WTC11 (cell line): ENCODE data around the gene CRAMP1. TPM values are rescaled to one million over a fixed set of nuclear protein-coding genes. Genes with fewer than 3 reads are reported as not detected.
"Not testable (repeated sequence)": the region's sequence is repeated elsewhere in the genome, so short reads cannot be mapped to it uniquely, and the experiment has no call there.

Source experiments
- ATAC-seq: fragments of 200-7000 bp; cut with Tn5 transposase; 2 replicates; pipeline ENCODE4 v1.10.0; 2021; ENCODE audit warnings: mild to moderate bottlenecking, moderate library complexity
- CTCF ChIA-PET: fragments of 300-600 bp; sonication (Branson Sonifier 250); formaldehyde crosslinking; loops from one replicate; lab custom pipeline; 2021; ENCODE audit warnings: antibody characterized with exemption; lab: Charles Lee
- POLR2A ChIA-PET: fragments of 350-600 bp; sonication (Branson Sonifier 250); formaldehyde crosslinking; loops from one replicate; lab custom pipeline; 2021; ENCODE audit warnings: antibody characterized with exemption; lab: Charles Lee
- DNase-seq: peaks from one replicate; pipeline ENCODE4 v3.0.0; 2021; ENCODE audit warnings: low spot score
- H3K27ac Mint-ChIP-seq: 2 replicates; pipeline ENCODE4 v1.8.0; 2021; ENCODE audit warnings: mixed read lengths
- H3K27me3 Mint-ChIP-seq: 2 replicates; pipeline ENCODE4 v1.8.0; 2021; ENCODE audit warnings: low read depth, mild to moderate bottlenecking, moderate library complexity, mixed read lengths
- H3K36me3 Mint-ChIP-seq: 2 replicates; pipeline ENCODE4 v1.8.0; 2021; ENCODE audit warnings: mixed read lengths
- H3K4me1 Mint-ChIP-seq: 2 replicates; pipeline ENCODE4 v1.8.0; 2022; ENCODE audit warnings: mixed read lengths
- H3K4me3 Mint-ChIP-seq: 2 replicates; pipeline ENCODE4 v1.8.0; 2021; ENCODE audit warnings: mild to moderate bottlenecking, moderate library complexity, mixed read lengths
- H3K9me3 Mint-ChIP-seq: 2 replicates; pipeline ENCODE4 v1.8.0; 2021; ENCODE audit warnings: mixed read lengths
- ARID4B ChIP-seq: sonication (generic); formaldehyde crosslinking; IDR thresholded peaks from 2 replicates; pipeline ENCODE4 v1.8.0; 2023; ENCODE audit warnings: missing genetic modification reagents, mild to moderate bottlenecking, borderline replicate concordance
- ESRRA ChIP-seq: sonication (generic); formaldehyde crosslinking; IDR thresholded peaks from 2 replicates; pipeline ENCODE4 v1.8.1; 2022; ENCODE audit warnings: mild to moderate bottlenecking, missing genetic modification reagents, borderline replicate concordance
- FOXJ3 ChIP-seq: sonication (generic); formaldehyde crosslinking; IDR thresholded peaks from 2 replicates; pipeline ENCODE4 v1.9.0; 2021; ENCODE audit warnings: missing genetic modification reagents, mild to moderate bottlenecking, borderline replicate concordance
- FOXP1 ChIP-seq: sonication (generic); formaldehyde crosslinking; IDR thresholded peaks from 2 replicates; pipeline ENCODE4 v1.8.0; 2022; ENCODE audit warnings: missing genetic modification reagents, mild to moderate bottlenecking, moderate library complexity, borderline replicate concordance
- FOXP4 ChIP-seq: sonication (generic); formaldehyde crosslinking; IDR thresholded peaks from 2 replicates; pipeline ENCODE4 v1.8.0; 2022; ENCODE audit warnings: mild to moderate bottlenecking, missing genetic modification reagents
- JAZF1 ChIP-seq: fragments of 250-450 bp; sonication (Bioruptor Pico); IDR thresholded peaks from 2 replicates; pipeline ENCODE4 v1.9.0; 2021; ENCODE audit warnings: moderate library complexity, mild to moderate bottlenecking, inconsistent platforms
- KAT7 ChIP-seq: sonication (generic); formaldehyde crosslinking; IDR thresholded peaks from 2 replicates; pipeline ENCODE4 v1.8.1; 2023; ENCODE audit warnings: missing genetic modification reagents, mild to moderate bottlenecking, borderline replicate concordance
- MXD4 ChIP-seq: fragments of 250-450 bp; sonication (Bioruptor Pico); IDR thresholded peaks from 2 replicates; pipeline ENCODE4 v1.8.0; 2021; ENCODE audit warnings: mild to moderate bottlenecking, moderate library complexity, borderline replicate concordance
- NFATC4 ChIP-seq: fragments of 250-450 bp; sonication (Bioruptor Pico); IDR thresholded peaks from 2 replicates; pipeline ENCODE4 v1.9.0; 2021; ENCODE audit warnings: mild to moderate bottlenecking
- SMAD3 ChIP-seq: sonication (generic); formaldehyde crosslinking; IDR thresholded peaks from 2 replicates; pipeline ENCODE4 v1.8.0; 2022; ENCODE audit warnings: missing genetic modification reagents, mild to moderate bottlenecking, borderline replicate concordance
- SMAD4 ChIP-seq: sonication (generic); formaldehyde crosslinking; IDR thresholded peaks from 2 replicates; pipeline ENCODE4 v1.8.0; 2022; ENCODE audit warnings: mild to moderate bottlenecking, missing genetic modification reagents
- TP53 ChIP-seq: sonication (generic); formaldehyde crosslinking; IDR thresholded peaks from 2 replicates; pipeline ENCODE4 v1.8.1; 2023; ENCODE audit warnings: mild to moderate bottlenecking, missing genetic modification reagents
- ZBTB21 ChIP-seq: sonication (generic); formaldehyde crosslinking; IDR thresholded peaks from 2 replicates; pipeline ENCODE4 v1.8.1; 2023; ENCODE audit warnings: mild to moderate bottlenecking, missing genetic modification reagents, borderline replicate concordance
- ZNF121 ChIP-seq: sonication (generic); formaldehyde crosslinking; IDR thresholded peaks from 2 replicates; pipeline ENCODE4 v1.8.0; 2023; ENCODE audit warnings: missing genetic modification reagents
- ZNF138 ChIP-seq: sonication (generic); formaldehyde crosslinking; conservative IDR thresholded peaks from 2 replicates; pipeline ENCODE4 v1.8.1; 2022; ENCODE audit warnings: mild to moderate bottlenecking, moderate library complexity, missing genetic modification reagents
- ZNF232 ChIP-seq: sonication (generic); formaldehyde crosslinking; IDR thresholded peaks from 2 replicates; pipeline ENCODE4 v1.8.0; 2022; ENCODE audit warnings: mild to moderate bottlenecking, missing genetic modification reagents
- ZNF423 ChIP-seq: fragments of 250-450 bp; sonication (Bioruptor Pico); IDR thresholded peaks from 2 replicates; pipeline ENCODE4 v2.1.2; 2022; ENCODE audit warnings: mild to moderate bottlenecking, moderate library complexity
- total RNA-seq: library from RNA; stranded (reverse); gene quantifications from 3 replicates; pipeline ENCODE4 v1.2.3, GENCODE V29; 2021
- TF ChIP-seq, protein P1 (sequence below): sonication (generic); formaldehyde crosslinking; IDR thresholded peaks from 2 replicates; pipeline ENCODE4 v1.8.0; 2022; ENCODE audit warnings: mild to moderate bottlenecking, missing genetic modification reagents
- TF ChIP-seq, protein P2 (sequence below): sonication (generic); formaldehyde crosslinking; IDR thresholded peaks from 2 replicates; pipeline ENCODE4 v1.8.0; 2023; ENCODE audit warnings: missing genetic modification reagents
- TF ChIP-seq, protein P3 (sequence below): sonication (generic); formaldehyde crosslinking; IDR thresholded peaks from 2 replicates; pipeline ENCODE4 v1.8.1; 2023; ENCODE audit warnings: mild to moderate bottlenecking, missing genetic modification reagents, moderate library complexity

The CRAMP1 gene
- total RNA-seq, 1 experiment from 2014 or later: 27.4 TPM

DNA sequence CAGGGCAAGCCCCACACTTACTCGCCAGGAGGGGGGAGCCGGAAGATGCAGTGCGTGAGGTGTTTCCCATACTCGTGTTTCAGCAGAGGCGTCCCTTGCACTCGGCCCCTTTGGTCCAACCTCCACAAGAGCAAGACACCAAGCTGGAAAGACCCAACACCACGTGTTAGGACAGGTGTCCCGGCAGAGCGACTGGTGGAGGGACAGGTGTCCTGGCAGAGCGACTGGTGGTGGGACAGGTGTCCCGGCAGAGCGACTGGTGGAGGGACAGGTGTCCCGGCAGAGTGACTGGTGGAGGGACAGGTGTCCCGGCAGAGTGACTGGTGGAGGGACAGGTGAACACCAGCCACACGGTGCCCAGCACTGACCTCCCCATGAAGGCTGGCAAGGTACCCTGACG is 19.7 kb upstream of the CRAMP1 start (continued):
- TF ChIP-seq, protein P1, sequence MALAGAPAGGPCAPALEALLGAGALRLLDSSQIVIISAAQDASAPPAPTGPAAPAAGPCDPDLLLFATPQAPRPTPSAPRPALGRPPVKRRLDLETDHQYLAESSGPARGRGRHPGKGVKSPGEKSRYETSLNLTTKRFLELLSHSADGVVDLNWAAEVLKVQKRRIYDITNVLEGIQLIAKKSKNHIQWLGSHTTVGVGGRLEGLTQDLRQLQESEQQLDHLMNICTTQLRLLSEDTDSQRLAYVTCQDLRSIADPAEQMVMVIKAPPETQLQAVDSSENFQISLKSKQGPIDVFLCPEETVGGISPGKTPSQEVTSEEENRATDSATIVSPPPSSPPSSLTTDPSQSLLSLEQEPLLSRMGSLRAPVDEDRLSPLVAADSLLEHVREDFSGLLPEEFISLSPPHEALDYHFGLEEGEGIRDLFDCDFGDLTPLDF (CRISPR knock-in tag): no peak
- no peak for TF ChIP-seq ZNF138 (CRISPR knock-in tag)
- no peak for TF ChIP-seq FOXP1 (CRISPR knock-in tag)
- no peak for TF ChIP-seq KAT7 (CRISPR knock-in tag)
- no peak for TF ChIP-seq SMAD3
- no peak for TF ChIP-seq ESRRA (CRISPR knock-in tag)

DNA sequence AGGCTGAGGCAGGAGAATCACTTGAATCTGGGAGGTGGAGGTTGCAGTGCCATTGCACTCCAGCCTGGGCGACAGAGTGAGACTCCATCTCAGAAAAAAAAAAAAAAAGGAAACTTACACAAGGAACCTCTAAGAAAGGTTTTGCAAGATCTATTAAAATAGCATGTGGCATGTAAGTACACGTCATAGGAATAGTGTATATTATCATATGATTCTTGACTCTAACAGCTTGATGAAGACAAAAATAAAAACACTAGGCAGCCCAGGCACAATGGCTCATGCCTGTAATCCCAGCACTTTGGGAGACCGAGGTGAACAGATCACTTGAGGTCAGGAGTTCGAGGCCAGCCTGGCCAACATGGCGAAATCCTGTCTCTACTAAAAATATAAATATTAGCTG is 16.6 kb upstream of the CRAMP1 start:
- POLR2A ChIA-PET, H3K27ac Mint-ChIP-seq, H3K27me3 Mint-ChIP-seq, H3K4me1 Mint-ChIP-seq, H3K4me3 Mint-ChIP-seq, ATAC-seq, DNase-seq, CTCF ChIA-PET: not testable (repeated sequence)
- peaks cover 27% of the 10 kb centered on the region for H3K36me3 Mint-ChIP-seq
- H3K9me3 Mint-ChIP-seq: peaks cover 23% of the 10 kb centered on the region

DNA sequence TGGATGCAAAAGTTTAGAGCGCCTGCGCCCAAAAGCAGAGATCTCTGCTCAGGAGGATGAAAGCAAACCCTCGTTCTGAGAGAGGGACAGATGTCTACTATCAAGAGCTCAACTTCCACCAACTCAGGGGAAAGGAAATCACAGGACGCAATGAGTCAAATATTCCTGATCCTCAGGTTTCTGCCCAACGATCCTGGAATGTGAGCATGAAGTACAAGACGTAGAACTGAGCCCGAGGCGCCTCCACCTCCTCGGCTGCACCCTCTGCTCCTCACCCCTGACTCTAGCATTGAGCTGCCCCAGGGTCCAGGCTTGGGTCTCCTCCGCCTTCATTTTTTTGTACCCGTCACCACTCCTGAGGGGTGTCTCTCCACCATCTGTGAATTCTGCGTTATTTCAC is 15.6 kb upstream of the CRAMP1 start:
- H3K4me1 Mint-ChIP-seq: no peaks in the 10 kb centered on the region
- H3K9me3 Mint-ChIP-seq: peaks cover 23% of the 10 kb centered on the region
- ATAC-seq: no peak
- no peak overlapping the region for H3K4me3 Mint-ChIP-seq
- no peak overlapping the region for H3K27ac Mint-ChIP-seq
- POLR2A ChIA-PET: no interaction called here
- TF ChIP-seq FOXJ3 (CRISPR knock-in tag): no peak
- TF ChIP-seq ZBTB21 (CRISPR knock-in tag): no peak
- no peak for TF ChIP-seq ZNF121 (CRISPR knock-in tag)
- TF ChIP-seq, protein P2, sequence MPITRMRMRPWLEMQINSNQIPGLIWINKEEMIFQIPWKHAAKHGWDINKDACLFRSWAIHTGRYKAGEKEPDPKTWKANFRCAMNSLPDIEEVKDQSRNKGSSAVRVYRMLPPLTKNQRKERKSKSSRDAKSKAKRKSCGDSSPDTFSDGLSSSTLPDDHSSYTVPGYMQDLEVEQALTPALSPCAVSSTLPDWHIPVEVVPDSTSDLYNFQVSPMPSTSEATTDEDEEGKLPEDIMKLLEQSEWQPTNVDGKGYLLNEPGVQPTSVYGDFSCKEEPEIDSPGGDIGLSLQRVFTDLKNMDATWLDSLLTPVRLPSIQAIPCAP (CRISPR knock-in tag): no peak
- no peak for TF ChIP-seq ZNF232 (CRISPR knock-in tag)
- no peak for TF ChIP-seq ARID4B (CRISPR knock-in tag)
- TF ChIP-seq FOXP4 (CRISPR knock-in tag): no peak
- CTCF ChIA-PET: no interaction called here
- peaks cover 37% of the 10 kb centered on the region for H3K36me3 Mint-ChIP-seq
- no peak for DNase-seq
- peaks cover 10% of the 10 kb centered on the region for H3K27me3 Mint-ChIP-seq

GRCh38 chr16:1597154-1597553 is 15.0 kb upstream of the CRAMP1 start:
- TF ChIP-seq TP53 (CRISPR knock-in tag) (no peak), MXD4 (CRISPR knock-in tag) (no peak), JAZF1 (CRISPR knock-in tag) (no peak), ZNF423 (CRISPR knock-in tag) (no peak), NFATC4 (CRISPR knock-in tag) (no peak), SMAD4 (CRISPR knock-in tag) (no peak)
- TF ChIP-seq, protein P3, sequence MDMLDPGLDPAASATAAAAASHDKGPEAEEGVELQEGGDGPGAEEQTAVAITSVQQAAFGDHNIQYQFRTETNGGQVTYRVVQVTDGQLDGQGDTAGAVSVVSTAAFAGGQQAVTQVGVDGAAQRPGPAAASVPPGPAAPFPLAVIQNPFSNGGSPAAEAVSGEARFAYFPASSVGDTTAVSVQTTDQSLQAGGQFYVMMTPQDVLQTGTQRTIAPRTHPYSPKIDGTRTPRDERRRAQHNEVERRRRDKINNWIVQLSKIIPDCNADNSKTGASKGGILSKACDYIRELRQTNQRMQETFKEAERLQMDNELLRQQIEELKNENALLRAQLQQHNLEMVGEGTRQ (CRISPR knock-in tag): no peak
- TF ChIP-seq, all 79 proteins: peak for 0
- peaks cover 42% of the 10 kb centered on the region for H3K36me3 Mint-ChIP-seq
- ChIA-PET POLR2A (no interaction called here), CTCF (no interaction called here)
- no peak overlapping the region for H3K4me3 Mint-ChIP-seq
- ATAC-seq (no peak), DNase-seq (no peak)
- H3K27ac Mint-ChIP-seq: no peak overlapping the region
- H3K4me1 Mint-ChIP-seq: no peaks in the 10 kb centered on the region
- peaks cover 10% of the 10 kb centered on the region for H3K27me3 Mint-ChIP-seq
- H3K9me3 Mint-ChIP-seq: peaks cover 23% of the 10 kb centered on the region
